ENCODE results near the gene TTC13.

GRCh38 chr1:230976360-230976759 is 2.3 kb downstream of the TTC13 start:
- TF ChIP-seq ELK1 (IDR thresholded peaks at IDR 0.05; ENCODE audit: low read depth, low read length) (no peak), NFXL1 (IDR thresholded peaks at IDR 0.05; ENCODE audit: borderline replicate concordance) (no peak), NBN (IDR thresholded peaks at IDR 0.05) (no peak), POLR2AphosphoS5 (IDR thresholded peaks at IDR 0.05; ENCODE audit: low read length) (no peak), IKZF1 (conservative IDR thresholded peaks at IDR 0.05) (no peak)

Data from GM12878 (cell line).